DMS153 treated with DMSO at 0.1 percent for 48 hours (cell line): Measurements from ENCODE around the gene DSCAM.

ENCODE experiments used
- DNase-seq: peaks from one replicate; lab custom pipeline; 2025; ENCODE audit not compliant: unreplicated experiment; lab: John Stamatoyannopoulos, UW

DSCAM gene

GRCh38 chr21:40717028-40717427, 129.9 kb downstream of the DSCAM start:
- no peak for DNase-seq

- DNase-seq, result no peak
These were observed 132.4 kb downstream of the DSCAM start for GRCh38 chr21:40714536-40714935.

- no peak for DNase-seq
These were observed 139.2 kb downstream of the DSCAM start for GRCh38 chr21:40707656-40708244.

GRCh38 chr21:40706806-40707655, 139.9 kb downstream of the DSCAM start:
- no peak for DNase-seq

GRCh38 chr21:40706176-40706575, 140.8 kb downstream of the DSCAM start:
- no peak for DNase-seq

- DNase-seq, result no peak
These were observed 142.8 kb downstream of the DSCAM start for GRCh38 chr21:40704141-40704540.

- no peak for DNase-seq
These were observed 147.6 kb downstream of the DSCAM start for GRCh38 chr21:40699366-40699765.

GRCh38 chr21:40696246-40696645, 150.7 kb downstream of the DSCAM start:
- DNase-seq, result no peak

GRCh38 chr21:40689840-40690360, 157.1 kb downstream of the DSCAM start:
- DNase-seq, result no peak

GRCh38 chr21:40689217-40689616, 157.7 kb downstream of the DSCAM start:
- DNase-seq, result no peak

GRCh38 chr21:40688106-40688864, 158.7 kb downstream of the DSCAM start:
- no peak for DNase-seq

GRCh38 chr21:40687625-40688024, 159.3 kb downstream of the DSCAM start:
- no peak for DNase-seq

GRCh38 chr21:40686526-40686925, 160.4 kb downstream of the DSCAM start:
- no peak for DNase-seq

GRCh38 chr21:40685141-40685540, 161.8 kb downstream of the DSCAM start:
- DNase-seq, result no peak

GRCh38 chr21:40684726-40685125, 162.2 kb downstream of the DSCAM start:
- DNase-seq, result no peak

GRCh38 chr21:40683349-40683748, 163.6 kb downstream of the DSCAM start:
- DNase-seq, result no peak

- no peak for DNase-seq
These were observed 165.6 kb downstream of the DSCAM start for GRCh38 chr21:40681164-40681859.

- DNase-seq, result no peak
These were observed 166.6 kb downstream of the DSCAM start for GRCh38 chr21:40680311-40680710.

- no peak for DNase-seq
These were observed 168.2 kb downstream of the DSCAM start for GRCh38 chr21:40678681-40679284.

GRCh38 chr21:40675017-40675416, 171.9 kb downstream of the DSCAM start:
- DNase-seq, result no peak

- DNase-seq, result no peak
These were observed 174.4 kb downstream of the DSCAM start for GRCh38 chr21:40672602-40673001.
